ENCODE data around the gene TRIM37.

The TRIM37 gene

GRCh38 chr17:59046192-59046591 lies 60.5 kb downstream of the TRIM37 start:
- H3K4me3 ChIP-seq (ENCODE audit: low read depth, low read length): no peak overlapping the region
- DNase-seq (ENCODE audit: low read depth): peak; percentile 31
- no peak for TF ChIP-seq CTCF (conservative IDR thresholded peaks at IDR 0.05; ENCODE audit: low read depth, low read length)

GRCh38 chr17:59038734-59039133 lies 67.9 kb downstream of the TRIM37 start:
- peak; percentile 69 for DNase-seq (ENCODE audit: low read depth)
- no peak overlapping the region for H3K4me3 ChIP-seq (ENCODE audit: low read depth, low read length)
- TF ChIP-seq CTCF (conservative IDR thresholded peaks at IDR 0.05; ENCODE audit: low read depth, low read length): no peak

- H3K4me3 ChIP-seq (ENCODE audit: low read depth, low read length): no peak overlapping the region
- no peak for TF ChIP-seq CTCF (conservative IDR thresholded peaks at IDR 0.05; ENCODE audit: low read depth, low read length)
- DNase-seq (ENCODE audit: low read depth): no peak
These were observed 68.7 kb downstream of the TRIM37 start for GRCh38 chr17:59037960-59038359.

- no peak overlapping the region for H3K4me3 ChIP-seq (ENCODE audit: low read depth, low read length)
- no peak for DNase-seq (ENCODE audit: low read depth)
- TF ChIP-seq CTCF (conservative IDR thresholded peaks at IDR 0.05; ENCODE audit: low read depth, low read length): no peak
These were observed 75.9 kb downstream of the TRIM37 start for GRCh38 chr17:59030811-59031210.

- no peak for DNase-seq (ENCODE audit: low read depth)
- no peak for TF ChIP-seq CTCF (conservative IDR thresholded peaks at IDR 0.05; ENCODE audit: low read depth, low read length)
- H3K4me3 ChIP-seq (ENCODE audit: low read depth, low read length): no peak overlapping the region
These were observed 78.4 kb downstream of the TRIM37 start for GRCh38 chr17:59028328-59028727.

- DNase-seq (ENCODE audit: low read depth): peak; percentile 12
- no peak for TF ChIP-seq CTCF (conservative IDR thresholded peaks at IDR 0.05; ENCODE audit: low read depth, low read length)
- H3K4me3 ChIP-seq (ENCODE audit: low read depth, low read length): no peak overlapping the region
These were observed 78.9 kb downstream of the TRIM37 start for GRCh38 chr17:59027750-59028149.

- no peak overlapping the region for H3K4me3 ChIP-seq (ENCODE audit: low read depth, low read length)
- TF ChIP-seq CTCF (conservative IDR thresholded peaks at IDR 0.05; ENCODE audit: low read depth, low read length): no peak
- DNase-seq (ENCODE audit: low read depth): no peak
These were observed 80.3 kb downstream of the TRIM37 start for GRCh38 chr17:59026176-59026939.

Data from choroid plexus epithelial cell (primary cell).